HG03135 (cell line): ENCODE results near the gene FMOD.
A peak's percentile ranks its signal among the peaks of the same experiment; 100 is the strongest.
"Not testable (repeated sequence)": the region's sequence is repeated elsewhere in the genome, so short reads cannot be mapped to it uniquely, and the experiment has no call there.

Experiments used
- ATAC-seq: cut with Tn5 transposase; IDR thresholded peaks from one replicate; pipeline ENCODE4 v1.9.1; 2021; ENCODE audit warnings: mild to moderate bottlenecking, moderate library complexity; ENCODE audit not compliant: unreplicated experiment

Gene FMOD

DNA sequence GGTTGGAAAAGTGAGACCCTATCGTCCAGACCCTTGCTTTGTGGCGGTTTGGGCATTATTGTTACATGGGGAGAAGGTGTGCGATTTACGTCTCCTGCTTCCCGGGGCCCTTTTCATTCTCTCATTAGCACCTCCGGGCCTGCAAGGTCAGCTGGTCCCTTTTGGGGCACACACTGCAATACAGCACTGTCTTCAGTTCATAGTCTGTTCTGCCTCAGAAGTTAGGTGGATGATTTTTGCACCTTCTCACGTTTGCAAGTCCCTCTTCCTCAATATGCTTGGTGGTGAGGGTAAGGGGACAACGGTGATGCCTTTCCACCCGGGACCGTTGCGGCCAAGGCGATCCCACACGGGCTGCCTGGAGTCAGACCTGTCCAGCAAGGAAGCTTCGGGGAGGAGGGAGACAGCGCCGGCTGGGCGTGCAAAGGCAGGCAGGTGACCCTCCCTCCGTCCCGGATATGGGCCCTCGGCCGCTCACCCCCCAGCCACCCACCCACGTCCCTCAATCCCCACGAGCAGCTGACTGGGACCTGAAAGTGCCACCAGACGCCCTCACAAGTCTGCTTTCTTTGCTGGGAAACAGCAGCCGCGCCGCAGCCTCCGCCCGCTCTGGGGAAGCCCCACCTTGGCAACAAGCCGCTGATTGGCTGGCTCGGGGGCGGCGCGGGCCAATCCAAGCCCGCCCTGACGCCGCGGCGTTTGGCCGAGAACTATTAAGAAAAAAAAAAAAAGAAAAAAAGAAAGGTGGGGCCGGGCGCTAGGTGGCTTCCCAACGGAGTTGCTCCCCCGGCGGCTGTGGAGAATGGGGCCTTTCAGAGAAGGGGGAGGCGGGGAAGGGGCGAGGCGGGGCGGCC, 23.9 kb downstream of the FMOD start:
- ATAC-seq = peak; percentile 63

- ATAC-seq = no peak
These were observed 25.4 kb downstream of the FMOD start for GRCh38 chr1:203325418-203326091.

- ATAC-seq = peak; percentile 34
These were observed 25.9 kb downstream of the FMOD start for GRCh38 chr1:203325026-203325417.

DNA sequence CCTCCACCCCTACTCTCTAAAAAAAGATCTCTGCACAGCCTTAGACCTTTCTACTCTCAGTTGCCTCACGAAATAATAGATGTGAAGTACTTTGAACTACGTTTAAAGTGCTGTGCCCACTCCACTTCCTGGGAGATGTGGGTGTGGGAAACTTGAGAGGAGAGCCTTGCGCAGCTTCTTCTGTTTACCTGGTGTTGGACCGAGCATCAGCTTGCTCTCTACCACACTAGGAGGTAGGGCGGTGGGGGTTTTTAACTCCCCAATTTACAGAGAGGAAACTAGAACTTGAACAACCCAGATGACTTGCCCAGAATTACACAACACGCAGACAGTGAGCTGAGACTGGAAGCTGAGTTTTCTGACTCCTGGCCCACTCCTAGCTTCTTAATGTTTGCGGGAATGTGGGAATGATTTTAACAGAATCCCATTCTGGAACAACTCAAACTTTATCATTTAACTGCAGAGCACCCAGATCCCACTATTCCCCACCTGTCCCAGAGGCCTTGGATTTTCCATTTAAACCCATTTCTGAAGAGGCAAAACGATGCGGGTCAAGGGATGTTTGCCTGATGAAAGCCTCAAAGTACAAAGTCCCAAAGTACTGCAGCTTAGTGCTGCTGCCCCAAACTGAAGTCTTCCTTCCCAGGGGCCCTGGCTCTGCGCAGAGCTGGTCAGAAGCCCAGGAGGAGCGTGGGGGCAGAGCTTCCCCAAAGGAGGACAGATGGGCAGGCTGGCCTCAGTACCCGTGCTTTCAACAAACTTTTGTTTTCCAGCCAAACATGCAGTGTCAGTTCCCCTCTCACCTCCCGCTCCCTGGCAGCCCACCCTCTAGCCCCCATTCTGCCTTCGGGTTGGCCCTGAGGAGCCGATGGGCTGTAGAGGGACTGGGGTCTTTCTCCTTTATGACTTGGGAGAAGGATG, 26.6 kb downstream of the FMOD start:
- no peak for ATAC-seq

DNA sequence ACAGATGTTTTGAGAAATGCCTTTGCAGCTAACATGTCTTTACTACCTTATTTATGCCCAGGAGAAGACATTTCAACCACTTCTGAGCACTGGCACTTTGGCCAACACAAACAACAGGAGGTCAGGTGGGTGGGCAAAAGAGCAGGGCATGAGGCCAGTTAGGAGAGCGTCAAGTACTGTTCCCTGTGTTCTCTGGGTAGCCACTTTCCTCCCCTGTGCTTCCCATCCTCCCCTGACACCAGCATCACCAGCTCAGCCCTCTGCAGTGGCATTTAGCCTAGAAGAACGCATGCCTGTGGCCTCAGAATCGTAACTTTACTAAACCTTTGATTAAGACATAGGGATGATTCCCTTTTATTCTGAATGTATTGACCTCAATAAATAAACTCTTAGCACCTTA, 27.3 kb downstream of the FMOD start:
- ATAC-seq = no peak

- no peak for ATAC-seq
These were observed 28.3 kb downstream of the FMOD start for GRCh38 chr1:203322500-203323179.

DNA sequence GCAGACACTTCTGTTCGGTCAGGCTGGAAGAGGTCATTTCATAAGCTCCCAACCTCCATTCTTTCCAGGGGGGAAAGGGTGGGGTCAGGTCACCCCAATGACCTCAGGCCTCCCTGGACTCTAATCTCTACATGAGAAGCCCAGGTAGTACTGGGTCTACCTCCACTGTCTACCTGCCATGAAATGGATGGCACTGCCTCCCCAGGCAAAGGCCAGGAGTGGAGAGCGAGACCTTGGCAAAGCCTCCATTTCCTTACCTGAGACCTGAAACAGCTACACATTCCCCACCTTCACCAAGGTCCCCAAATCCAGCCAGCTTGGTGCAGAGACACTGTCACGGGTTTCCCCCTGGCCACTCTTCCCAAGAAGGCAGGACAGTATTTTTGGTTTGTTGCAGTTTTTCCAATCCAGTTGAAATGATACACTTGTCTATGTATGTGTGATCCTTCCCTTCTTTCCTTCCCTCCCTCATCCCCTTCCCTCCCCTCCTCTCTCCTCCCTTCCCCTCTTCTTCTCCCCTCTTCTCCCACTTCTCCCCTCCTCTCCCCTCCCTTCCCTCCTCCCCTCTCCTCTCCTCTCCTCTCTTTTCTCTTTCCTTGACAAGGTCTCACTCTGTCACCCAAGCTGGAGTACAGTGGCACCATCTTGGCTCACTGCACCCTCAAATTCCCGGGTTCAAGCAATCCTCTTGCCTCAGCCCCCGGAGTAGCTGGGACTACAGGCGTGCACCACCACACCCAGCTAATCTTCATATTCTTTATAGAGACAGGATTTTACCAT, 29.5 kb downstream of the FMOD start:
- no peak for ATAC-seq

GRCh38 chr1:203320591-203321272, 30.2 kb downstream of the FMOD start:
- peak; percentile 61 for ATAC-seq

DNA sequence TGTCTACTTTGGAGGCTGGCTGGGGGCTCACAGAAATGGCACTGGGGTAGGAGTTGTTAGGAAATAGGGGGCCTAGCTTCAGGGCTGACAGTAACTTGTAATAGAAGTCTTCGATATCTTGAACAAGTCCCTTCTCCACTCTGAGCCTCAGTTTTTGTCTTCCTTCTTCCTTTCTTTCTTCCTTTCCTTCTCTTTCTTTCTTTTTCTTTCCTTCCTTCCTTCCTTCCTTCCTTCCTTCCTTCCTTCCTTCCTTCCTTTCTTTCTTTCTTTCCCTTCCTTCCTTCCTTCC, 32.7 kb downstream of the FMOD start:
- no peak for ATAC-seq

DNA sequence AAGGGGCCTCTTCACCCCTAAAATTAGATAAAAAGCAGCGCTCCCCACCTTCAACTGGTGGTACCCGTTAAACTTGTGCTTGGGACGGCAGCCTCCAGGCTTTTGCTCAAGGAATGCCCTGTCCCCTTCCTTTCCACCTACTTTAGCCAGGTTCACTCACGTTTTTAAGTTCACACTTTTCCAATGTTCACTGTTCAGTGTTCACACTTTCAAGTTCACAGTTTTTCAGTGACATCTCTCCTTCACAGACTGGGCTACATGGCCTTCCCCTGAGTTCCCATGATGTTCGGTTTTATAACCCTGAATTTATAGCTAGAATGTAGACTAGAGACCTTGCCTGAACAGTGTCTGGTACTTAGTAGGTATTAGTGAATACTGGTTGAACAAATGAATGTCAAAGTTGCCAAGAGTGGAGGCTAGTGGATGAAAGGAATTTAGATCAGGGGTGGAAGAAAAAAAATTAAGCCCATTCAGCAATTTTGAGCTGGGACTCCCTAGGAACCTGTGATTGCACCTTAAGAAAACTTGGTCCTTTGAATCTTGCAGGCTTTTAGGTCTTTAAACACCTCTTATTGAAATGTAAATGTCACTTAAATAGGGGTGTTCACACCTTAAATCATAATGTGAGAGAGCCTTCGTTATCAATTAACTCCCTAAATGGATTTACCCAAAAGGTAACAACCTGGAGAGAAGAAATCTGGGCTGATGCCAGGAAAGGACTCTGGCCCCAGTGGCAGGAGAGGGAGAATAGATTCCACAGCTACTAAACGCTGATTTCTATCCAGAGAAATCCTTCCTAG, 33.3 kb downstream of the FMOD start:
- ATAC-seq = no peak

DNA sequence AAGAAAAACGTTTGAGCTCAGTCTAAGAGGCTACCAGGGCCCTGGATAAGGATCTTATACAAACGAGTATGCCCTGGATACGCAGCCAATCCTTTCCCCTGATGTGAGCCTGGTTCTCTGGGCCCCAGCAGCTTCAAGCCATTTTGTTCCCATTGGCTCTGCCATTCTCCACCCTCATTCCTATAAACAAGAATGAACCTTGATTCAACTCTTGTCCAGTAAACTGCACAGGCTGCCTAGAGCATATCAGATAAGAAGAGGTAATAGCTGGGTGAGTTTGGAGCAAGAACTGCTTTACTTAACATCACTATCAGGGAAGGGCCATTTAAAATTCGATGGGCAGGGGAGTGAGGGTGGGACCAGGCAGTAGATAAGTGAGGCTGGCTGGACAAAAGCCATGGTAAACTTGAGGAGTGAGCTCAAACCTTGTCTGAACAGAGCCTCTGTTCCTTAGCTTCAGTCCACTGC, 34.3 kb downstream of the FMOD start:
- ATAC-seq = no peak

DNA sequence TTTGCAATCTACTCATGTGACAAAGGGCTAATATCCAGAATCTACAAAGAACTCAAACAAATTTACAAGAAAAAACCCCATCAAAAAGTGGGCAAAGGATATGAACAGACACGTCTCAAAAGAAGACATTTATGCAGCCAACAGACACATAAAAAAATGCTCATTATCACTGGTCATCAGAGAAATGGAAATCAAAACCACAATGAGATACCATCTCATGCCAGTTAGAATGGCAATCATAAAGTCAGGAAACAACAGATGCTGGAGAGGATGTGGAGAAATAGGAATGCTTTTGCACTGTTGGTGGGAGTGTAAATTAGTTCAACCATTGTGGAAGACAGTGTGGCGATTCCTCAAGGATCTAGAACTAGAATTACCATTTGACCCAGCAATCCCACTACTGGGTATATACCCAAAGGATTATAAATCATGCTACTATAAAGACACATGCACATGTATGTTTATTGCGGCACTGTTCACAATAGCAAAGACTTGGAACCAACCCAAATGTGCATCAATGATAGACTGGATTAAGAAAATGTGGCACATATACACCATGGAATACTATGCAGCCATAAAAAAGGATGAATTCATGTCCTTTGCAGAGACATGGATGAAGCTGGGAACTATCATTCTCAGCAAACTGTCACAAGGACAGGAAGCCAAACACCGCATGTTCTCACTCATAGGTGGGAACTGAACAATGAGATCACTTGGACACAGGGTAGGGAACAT, 36.7 kb downstream of the FMOD start:
- not testable (repeated sequence) for ATAC-seq

GRCh38 chr1:203311368-203312301, 39.3 kb downstream of the FMOD start:
- no peak for ATAC-seq

DNA sequence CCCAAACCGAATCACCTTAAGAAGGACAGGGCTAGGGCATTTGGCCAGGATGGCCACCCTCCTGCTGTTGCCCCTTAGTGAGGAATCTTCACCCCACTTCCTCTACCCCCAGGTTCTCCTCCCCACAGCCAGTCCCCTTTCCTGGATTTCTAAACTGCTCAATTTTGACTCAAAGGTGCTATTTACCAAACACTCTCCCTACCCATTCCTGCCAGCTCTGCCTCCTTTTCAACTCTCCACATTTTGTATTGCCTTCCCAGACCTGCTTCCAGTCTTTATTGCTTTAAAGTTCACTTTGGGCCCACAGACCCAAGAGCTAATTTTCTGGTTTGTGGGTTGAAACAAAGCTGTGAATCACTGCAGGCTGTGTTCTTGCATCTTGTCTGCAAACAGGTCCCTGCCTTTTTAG, 42.0 kb downstream of the FMOD start:
- ATAC-seq = no peak

DNA sequence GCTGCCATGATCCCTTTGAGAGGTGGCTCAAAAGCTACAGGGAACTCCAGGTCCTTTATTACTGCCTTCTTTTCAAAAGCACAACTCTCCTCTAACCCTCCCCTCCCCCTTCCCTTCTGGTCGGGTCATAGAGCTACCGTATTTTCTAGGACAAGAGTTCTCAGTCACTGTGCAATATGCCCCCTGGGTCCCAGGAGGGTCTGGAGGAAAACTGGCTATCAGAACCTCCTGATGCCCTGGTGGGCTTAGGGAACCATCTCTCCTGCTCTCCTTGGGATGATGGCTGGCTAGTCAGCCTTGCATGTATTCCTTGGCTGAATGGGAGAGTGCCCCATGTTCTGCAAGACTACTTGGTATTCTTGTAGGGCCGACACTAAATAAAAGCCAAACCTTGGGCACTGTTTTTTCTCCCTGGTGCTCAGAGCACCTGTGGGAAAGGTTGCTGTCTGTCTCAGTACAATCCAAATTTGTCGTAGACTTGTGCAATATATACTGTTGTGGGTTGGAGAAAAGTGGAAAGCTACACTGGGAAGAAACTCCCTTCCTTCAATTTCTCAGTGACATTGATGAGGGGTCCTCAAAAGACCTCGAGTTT, 42.5 kb downstream of the FMOD start:
- no peak for ATAC-seq

DNA sequence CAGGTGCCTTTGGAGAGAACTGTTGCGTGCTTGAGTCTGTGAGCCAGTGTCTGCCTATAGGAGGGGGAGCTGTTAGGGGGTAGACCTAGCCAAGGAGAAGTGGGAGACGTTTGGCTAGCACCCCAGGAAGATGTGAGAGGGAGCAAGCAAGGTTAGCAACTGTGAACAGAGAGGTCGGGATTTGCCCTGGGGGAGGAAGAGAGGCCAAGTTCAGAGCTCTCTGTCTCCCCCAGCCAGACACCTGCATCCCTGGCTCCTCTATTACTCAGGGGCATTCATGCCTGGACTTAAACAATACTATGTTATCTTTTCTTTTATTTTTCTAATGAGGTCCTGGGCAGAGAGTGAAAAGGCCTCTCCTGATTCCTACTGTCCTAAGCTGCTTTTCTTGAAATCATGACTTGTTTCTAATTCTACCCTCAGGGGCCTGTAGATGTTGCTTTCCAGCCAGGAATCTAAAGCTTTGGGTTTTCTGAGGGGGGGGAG, 43.2 kb downstream of the FMOD start:
- no peak for ATAC-seq
